ENCODE measurements around the gene WDR86.
A peak's percentile ranks its signal among the peaks of the same experiment; 100 is the strongest.

WDR86 gene

GRCh38 chr7:151406051-151406875 lies 3.6 kb downstream of the WDR86 start:
- no peak for ATAC-seq

DNA sequence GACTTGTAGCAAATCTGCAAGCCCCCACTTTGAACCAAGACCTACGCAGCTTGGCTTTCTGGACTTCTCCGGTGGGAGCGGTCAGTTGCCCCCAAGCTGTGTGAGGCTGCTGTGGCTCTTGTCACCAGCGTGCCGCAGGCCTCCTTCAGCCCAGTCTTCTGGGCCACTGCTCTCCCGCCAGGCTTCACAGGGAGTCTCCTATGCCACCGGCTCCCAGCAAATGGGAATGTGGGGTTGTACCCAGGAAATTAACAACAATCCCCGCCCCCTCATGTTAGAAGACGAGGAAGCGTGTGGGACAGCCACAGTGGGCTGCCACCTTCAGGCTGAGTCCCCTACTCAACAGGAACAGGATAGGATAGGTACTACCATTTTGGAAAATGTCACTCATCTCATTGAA lies 4.2 kb downstream of the WDR86 start:
- ATAC-seq, result no peak

DNA sequence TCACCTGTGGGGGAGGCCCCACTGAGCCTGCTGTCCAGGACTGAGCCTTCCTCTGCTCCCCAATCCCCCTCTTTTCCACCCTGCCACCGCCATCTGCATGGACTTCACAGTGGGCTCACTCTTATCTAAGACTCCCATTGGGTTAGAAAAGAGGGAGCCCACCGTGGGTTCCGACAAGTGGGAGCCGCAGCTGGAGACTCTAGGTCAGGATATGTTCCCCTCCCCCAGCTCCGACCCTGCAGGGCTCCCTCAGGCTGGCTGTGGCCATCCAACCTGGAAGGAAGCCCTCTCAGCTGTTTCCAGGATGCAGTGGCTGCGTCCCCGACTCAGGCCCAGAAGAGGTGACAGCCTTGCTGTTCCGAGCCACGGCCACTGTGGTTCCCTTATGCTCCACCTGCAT lies 4.8 kb downstream of the WDR86 start:
- ATAC-seq, result no peak

GRCh38 chr7:151404216-151405011 lies 5.4 kb downstream of the WDR86 start:
- no peak for ATAC-seq

DNA sequence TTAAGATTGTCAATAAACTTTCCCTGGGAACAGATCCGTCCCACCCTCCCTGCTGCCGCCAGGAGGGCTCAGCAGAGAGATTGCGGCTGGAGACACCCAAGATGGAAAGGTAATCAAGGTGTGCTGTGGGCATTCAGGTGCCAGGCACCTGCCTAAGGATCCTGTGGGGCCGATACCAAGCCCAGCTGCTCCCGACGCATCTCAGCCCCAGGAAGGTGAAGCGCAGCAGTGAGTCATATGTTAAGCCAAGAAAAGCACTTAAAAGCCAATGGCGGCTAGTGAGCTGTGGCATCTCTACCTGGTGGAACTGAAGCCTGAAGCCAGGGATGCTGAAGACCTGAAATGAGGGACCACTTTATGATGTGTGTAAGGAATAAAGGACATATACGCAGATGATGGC lies 6.1 kb downstream of the WDR86 start:
- ATAC-seq, result no peak

- no peak for ATAC-seq
Measured at GRCh38 chr7:151402029-151402835, 7.6 kb downstream of the WDR86 start.

DNA sequence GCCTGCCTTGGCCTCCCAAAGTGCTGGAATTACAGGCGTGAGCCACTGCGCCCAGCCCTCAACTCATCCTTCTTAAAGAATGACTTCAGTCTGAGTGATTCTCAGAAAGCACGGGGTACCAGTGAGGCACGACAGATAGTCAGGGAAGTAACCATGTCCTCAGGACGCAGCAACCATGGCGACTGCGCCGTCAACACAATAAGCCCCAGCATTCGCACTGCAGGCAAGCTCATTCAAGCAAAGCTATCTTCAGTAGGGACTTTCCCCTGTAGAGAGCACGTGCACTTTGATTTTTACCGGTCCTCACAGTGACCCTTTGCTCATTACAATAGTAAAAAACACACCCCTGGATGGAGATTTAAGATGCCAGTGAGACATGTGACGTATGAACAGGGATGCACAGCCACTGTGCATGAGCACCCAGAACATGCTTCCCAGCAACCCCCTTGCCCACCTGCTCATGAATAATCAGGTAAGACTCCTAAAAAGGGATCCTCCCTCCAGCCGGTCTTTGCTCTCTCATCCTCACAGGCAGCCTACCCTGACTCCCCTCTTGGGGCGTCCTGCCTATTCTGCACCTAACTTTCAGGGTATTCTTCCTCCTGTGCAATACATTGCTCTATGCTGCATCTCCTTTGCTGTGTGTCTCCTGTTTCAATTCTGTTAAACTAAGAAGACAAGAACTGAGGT lies 9.1 kb downstream of the WDR86 start:
- peak; percentile 24 to 35 for ATAC-seq

DNA sequence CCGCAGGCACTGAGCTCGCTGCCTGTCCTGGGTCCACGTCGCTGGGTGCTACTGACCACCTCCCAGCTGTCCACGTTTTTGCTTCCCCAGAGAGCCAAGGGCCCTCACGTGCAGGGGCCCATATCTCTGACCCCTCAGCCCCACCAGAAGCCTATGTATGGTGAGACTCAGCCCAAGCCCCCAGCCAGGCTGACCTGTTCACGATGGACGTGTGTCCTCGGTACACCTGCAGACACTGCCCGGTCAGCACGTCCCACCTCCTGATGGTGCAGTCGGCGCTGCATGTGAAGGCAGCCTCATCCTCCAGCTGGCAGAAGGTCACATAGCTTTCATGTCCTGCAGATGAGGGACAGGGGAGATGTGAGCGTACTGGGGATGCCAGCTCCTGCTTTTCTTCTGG lies 9.9 kb downstream of the WDR86 start:
- no peak for ATAC-seq

- no peak for ATAC-seq
Measured at GRCh38 chr7:151399305-151399601, 10.6 kb downstream of the WDR86 start.

DNA sequence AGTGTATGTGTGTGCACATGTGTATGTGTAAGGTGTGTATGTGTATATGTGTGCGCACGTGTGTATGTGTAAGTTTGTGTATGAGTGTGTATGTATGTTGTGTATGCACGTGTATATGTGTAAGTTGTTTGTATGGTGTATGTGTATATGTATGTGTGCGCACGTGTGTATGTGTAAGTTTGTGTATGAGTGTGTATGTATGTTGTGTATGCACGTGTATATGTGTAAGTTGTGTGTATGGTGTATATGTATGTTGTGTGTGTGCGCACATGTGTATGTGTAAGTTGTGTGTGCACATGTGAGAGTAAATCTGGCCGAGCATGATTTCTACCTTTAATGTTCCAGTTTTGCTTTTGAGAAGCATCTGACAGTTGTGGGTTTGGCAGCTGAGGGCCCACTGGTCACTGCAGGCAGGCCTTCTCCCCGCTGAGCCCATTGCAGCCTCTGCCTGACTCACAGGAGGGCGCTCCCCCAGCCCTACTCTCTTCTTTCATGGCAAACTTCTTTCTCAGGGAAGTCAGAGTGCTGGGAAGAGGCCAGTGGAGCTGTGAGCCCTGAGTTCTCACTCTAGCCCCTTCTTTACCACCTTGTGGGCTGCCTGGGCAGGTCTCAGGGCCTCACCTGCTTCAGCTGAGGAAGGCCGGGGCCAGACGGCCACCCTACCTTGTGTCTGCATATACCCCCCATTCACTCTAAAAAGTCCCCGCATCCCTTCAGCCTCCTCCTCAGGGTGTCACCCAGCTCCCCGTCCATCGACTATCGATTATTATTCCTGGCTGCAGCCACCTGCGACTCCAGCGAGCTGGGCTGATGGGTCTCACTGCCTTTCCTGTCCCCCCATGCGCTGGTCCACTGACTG lies 11.2 kb downstream of the WDR86 start:
- no peak for ATAC-seq

DNA sequence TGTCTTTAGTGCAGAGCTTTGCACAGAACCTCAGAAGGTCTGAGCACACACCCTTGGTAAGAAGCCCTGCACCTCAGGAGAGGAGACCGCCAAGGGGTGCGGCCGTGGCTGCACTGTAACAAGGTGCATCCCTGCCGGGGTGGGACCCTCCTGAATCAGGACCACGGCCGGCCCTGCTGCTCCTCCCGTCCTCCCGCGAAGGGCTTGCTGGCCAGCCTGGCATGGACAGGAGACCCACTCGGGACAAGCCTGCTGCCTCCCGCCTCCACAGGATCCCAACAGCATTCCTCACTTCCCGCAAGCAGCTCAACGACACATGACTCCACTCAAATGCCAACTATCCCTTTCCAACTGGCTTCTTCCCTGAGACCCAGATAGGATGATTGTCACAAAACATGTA lies 12.8 kb downstream of the WDR86 start:
- ATAC-seq, result no peak

DNA sequence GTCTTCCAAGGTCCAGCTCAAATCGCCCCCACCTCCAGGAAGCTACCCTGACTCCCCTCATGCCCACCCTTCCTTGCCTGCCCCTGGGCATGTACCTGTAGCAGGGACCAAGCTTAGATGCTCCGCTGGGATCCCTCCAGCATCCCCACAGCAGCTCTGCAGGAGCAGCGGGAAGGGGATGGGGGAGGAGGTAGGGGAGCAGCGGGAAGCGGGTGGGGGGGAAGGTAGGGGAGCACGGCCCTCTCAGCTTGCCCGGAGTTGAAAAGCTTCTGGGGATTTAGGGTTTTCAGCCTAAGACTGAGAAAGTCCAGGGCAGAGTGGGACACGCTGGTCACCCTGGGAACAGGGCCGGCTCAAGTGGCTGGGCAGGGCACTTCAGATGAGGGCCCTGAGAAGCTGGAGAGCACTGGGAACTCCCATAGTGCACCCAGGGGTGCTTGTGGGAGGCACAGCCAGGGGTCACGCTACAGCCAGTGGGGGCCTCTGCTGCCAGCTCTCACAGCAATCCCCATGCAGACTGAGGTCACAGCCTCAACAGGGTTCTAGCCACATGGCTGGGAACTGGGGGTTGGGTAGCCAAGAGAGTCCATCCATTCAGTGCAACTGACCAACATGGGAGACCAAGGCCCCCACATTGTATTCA lies 13.4 kb downstream of the WDR86 start:
- ATAC-seq, result no peak

DNA sequence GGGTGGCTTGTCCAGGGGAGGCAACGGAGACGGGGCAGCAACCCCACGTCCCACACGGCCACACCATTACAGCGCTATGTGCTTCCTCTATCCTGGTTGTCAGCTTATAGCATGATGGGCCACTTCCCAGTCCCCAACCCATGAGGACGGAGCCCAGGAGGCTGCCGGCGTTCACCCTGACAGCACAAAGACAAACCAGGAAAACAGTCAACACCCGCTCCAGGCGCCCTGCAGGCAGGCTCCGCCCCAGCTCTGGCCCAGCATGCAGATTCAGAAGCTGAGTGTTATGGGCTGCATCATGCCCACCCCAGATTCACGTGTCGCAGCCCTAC lies 14.8 kb downstream of the WDR86 start:
- ATAC-seq, result no peak

DNA sequence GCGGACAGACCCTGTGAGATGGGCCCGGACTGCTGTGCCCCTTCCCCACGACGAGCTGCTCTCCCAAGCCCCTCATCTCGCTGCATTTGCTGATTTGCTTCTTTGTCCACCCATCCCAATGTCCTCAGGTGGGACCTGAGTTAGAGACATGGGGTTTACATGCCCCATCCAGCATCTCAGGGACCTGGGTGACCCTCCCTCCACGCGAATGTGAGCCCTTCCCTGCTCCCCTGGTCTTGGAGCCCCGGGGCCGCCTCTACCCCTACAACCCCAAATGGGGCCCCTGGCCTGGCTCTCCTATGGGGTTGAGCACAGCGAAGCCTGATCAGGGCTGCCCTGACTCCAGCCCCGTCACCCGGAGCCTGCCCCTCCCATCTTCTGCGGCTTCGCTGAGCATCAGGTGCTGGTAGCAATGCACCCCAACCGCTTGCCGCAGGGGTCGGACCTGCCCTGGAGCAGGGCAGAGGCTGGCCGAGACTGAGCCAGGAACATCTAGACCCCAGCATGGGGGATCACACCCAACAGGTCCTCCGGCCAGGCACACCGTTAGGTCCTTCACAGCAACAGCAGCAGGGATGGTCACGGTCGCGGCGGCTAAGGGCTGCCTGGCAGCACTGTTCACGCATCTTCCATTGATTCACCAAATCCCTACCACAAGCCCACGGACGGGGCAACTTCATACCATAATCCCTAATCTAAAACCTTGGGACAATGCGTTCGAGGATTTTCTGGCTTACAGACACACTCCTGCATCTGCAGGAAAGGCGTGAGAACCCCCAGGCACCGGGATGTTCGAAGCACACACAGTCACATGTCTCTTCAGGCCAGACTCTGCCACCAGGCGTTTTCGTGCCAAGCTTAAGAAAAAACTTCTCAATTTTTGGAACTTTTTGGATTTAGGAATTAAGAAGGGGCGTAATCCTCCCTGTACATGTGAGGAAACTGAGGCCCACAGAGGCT lies 15.5 kb downstream of the WDR86 start:
- ATAC-seq, result no peak

- no peak for ATAC-seq
Measured at GRCh38 chr7:151393031-151393977, 16.5 kb downstream of the WDR86 start.

DNA sequence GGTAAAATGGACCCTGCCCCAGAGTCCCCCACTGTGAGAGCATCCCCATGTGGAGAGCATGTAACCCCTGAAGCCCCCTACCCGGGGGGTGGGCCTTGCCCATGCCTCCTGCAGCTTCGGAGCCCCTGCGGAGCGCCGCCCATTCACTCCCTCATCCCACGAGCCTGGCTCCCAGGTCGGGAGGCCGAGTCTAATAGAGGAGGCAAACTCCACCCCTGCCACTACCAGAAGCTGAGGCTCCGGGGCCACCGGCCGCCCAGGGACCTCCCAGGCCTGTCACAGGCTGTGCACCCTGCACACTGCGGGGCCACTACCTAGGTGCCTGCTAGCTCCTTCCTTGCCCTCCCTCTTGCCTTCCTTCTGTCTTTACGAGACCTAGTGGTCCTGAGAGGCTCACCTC lies 17.4 kb downstream of the WDR86 start:
- ATAC-seq, result no peak

- no peak for ATAC-seq
Measured at GRCh38 chr7:151392002-151392401, 17.8 kb downstream of the WDR86 start.

DNA sequence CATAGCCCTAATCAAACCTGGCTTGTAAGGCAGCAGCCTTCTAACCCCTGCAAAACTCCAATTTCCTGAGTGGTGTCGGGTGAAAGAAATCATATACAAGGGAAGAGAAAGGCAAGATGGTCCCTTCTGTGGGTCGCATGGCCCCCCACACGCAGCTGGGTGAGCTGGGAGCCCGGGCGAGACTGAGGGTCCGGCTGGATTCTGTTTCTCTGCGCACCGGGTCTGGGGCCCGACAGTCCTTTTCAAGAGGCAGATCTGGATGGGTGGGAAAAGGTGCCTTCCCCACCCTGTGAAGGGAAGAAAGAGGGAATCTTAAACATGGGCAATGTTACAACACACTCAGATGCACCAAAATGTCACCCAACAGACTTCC lies 18.5 kb downstream of the WDR86 start:
- no peak for ATAC-seq
